B cell (primary cell): Measurements from ENCODE around the gene NAA80. TPM values are rescaled to one million over a fixed set of nuclear protein-coding genes. Genes with fewer than 3 reads are reported as not detected.

Source experiments
- ATAC-seq: fragments of 200-7000 bp; cut with Tn5 transposase; one replicate; pipeline ENCODE4 v1.10.0; 2021; ENCODE audit warnings: low read depth, mild to moderate bottlenecking, moderate number of reproducible peaks, moderate library complexity
- CTCF ChIA-PET: fragments of 350-600 bp; sonication (Branson Sonifier 250); formaldehyde crosslinking; loops from one replicate; lab custom pipeline; 2021; ENCODE audit warnings: antibody characterized with exemption, inconsistent platforms; lab: Charles Lee
- POLR2A ChIA-PET: fragments of 350-600 bp; sonication (Branson Sonifier 250); formaldehyde crosslinking; loops from one replicate; lab custom pipeline; 2021; ENCODE audit warnings: antibody characterized with exemption; lab: Charles Lee
- DNase-seq: peaks from one replicate; pipeline ENCODE4 v3.0.0; 2013
- H2AFZ ChIP-seq: 2 replicates; pipeline ENCODE4 v1.6.1; 2012; ENCODE audit warnings: mild to moderate bottlenecking, low read depth, low read length; ENCODE audit not compliant: insufficient read depth, poor library complexity, severe bottlenecking
- H3K27ac ChIP-seq, 2 donors: 1 replicate in 1 of 2; 2 replicates in 1 of 2; pipeline ENCODE4 v1.5.1; 2012 to 2013; ENCODE audit warnings: low read length in 2 of 2, mild to moderate bottlenecking in 2 of 2, moderate library complexity in 1 of 2
- H3K27me3 ChIP-seq, 4 experiments: fragments of 200-600 bp in 1 of 4; sonication (generic) in 1 of 4; replicated peaks in 1 of 4; 1 replicate in 2 of 4; 2 replicates in 2 of 4; pipeline versions ENCODE4 v1.6.1 to v1.7.0; 2013 to 2016; ENCODE audit warnings: low read length in 3 of 4, mild to moderate bottlenecking in 2 of 4, mixed read lengths in 1 of 4, moderate library complexity in 1 of 4; ENCODE audit not compliant: insufficient read depth in 4 of 4, control insufficient read depth in 3 of 4; ENCODE audit errors: control extremely low read depth in 1 of 4
- H3K36me3 ChIP-seq, 2 experiments: replicated peaks in 1 of 2; 1 replicate in 1 of 2; 2 replicates in 1 of 2; pipeline versions ENCODE4 v1.6.1 to v1.7.1; 2013; ENCODE audit warnings: low read length in 1 of 2; ENCODE audit not compliant: insufficient read depth in 2 of 2, control insufficient read depth in 1 of 2; ENCODE audit errors: control extremely low read depth in 1 of 2, extremely low read depth in 1 of 2
- H3K4me1 ChIP-seq, 2 donors: fragments of 200-600 bp in 1 of 2; sonication (generic) in 1 of 2; 1 replicate in 1 of 2; 2 replicates in 1 of 2; pipeline versions ENCODE4 v1.5.1 to v1.6.1; 2013 to 2017; ENCODE audit warnings: low read length in 2 of 2; ENCODE audit not compliant: control insufficient read depth in 2 of 2, insufficient read depth in 2 of 2
- H3K4me2 ChIP-seq: replicated peaks from 2 replicates; pipeline ENCODE3; 2012; ENCODE audit warnings: mild to moderate bottlenecking, low read depth, low read length; ENCODE audit not compliant: poor library complexity, severe bottlenecking
- H3K4me3 ChIP-seq, 5 experiments: fragments of 200-600 bp in 1 of 5; sonication (generic) in 1 of 5; 1 replicate in 3 of 5; 2 replicates in 2 of 5; pipeline versions ENCODE4 v1.5.1 to v1.7.0; 2011 to 2016; ENCODE audit warnings: low read length in 4 of 5, mild to moderate bottlenecking in 4 of 5, low read depth in 2 of 5, control low read depth in 1 of 5, moderate library complexity in 1 of 5; ENCODE audit not compliant: insufficient read depth in 1 of 5; ENCODE audit errors: control extremely low read depth in 1 of 5, extremely low read depth in 1 of 5
- H3K79me2 ChIP-seq: fragments of 200-600 bp; sonication (generic); one replicate; pipeline ENCODE4 v1.6.0; 2016; ENCODE audit warnings: low read length; ENCODE audit not compliant: control insufficient read depth, insufficient read depth
- H3K9ac ChIP-seq: fragments of 200-600 bp; sonication (generic); 2 replicates; pipeline ENCODE4 v1.6.1; 2017; ENCODE audit warnings: mild to moderate bottlenecking, low read length, moderate library complexity
- H3K9me3 ChIP-seq, 3 donors: one replicate each; pipeline versions ENCODE4 v1.6.1 to v1.7.1; 2013; ENCODE audit warnings: low read length in 2 of 3; ENCODE audit not compliant: control insufficient read depth in 2 of 3, insufficient read depth in 1 of 3; ENCODE audit errors: control extremely low read depth in 1 of 3
- H4K20me1 ChIP-seq: 2 replicates; pipeline ENCODE4 v1.6.0; 2012; ENCODE audit warnings: mild to moderate bottlenecking, low read length; ENCODE audit not compliant: insufficient read depth, control insufficient read depth, poor library complexity, severe bottlenecking
- H3K27ac Mint-ChIP-seq: one replicate; pipeline ENCODE4 v1.8.0; 2021; ENCODE audit warnings: mixed read lengths
- H3K27me3 Mint-ChIP-seq: one replicate; pipeline ENCODE4 v1.8.0; 2021; ENCODE audit warnings: mixed read lengths
- H3K4me1 Mint-ChIP-seq: one replicate; pipeline ENCODE4 v1.8.0; 2021; ENCODE audit warnings: mixed read lengths
- H3K4me3 Mint-ChIP-seq: one replicate; pipeline ENCODE4 v1.8.0; 2021; ENCODE audit warnings: mixed read lengths
- H3K9me3 Mint-ChIP-seq: one replicate; pipeline ENCODE4 v1.8.0; 2022; ENCODE audit warnings: mixed read lengths; ENCODE audit not compliant: insufficient read depth
- CTCF ChIP-seq: fragments of 200-600 bp; IDR thresholded peaks from one replicate; pipeline ENCODE4 v1.8.0; 2022; ENCODE audit warnings: antibody characterized with exemption, mild to moderate bottlenecking
- EZH2 ChIP-seq: IDR thresholded peaks from 2 replicates; pipeline ENCODE4 v1.6.1; 2012; ENCODE audit warnings: borderline replicate concordance, low read depth, mild to moderate bottlenecking, moderate library complexity, low read length; ENCODE audit not compliant: insufficient read depth, poor library complexity, severe bottlenecking
- WGBS: methylation state at CpG from one replicate; pipeline ENCODE4 v1.1.5; 2013; ENCODE audit warnings: missing lambda C conversion rate; ENCODE audit not compliant: insufficient coverage; 5-methylcytosine and 5-hydroxymethylcytosine counted together
- intact Hi-C: fragments of 100-400 bp; cut with micrococcal nuclease; formaldehyde crosslinking; loops from one replicate; pipeline ENCODE4 v1.10.0; 2022
- polyA plus RNA-seq: library from polyadenylated mRNA; depleted of rRNA; stranded (reverse); fragments of >200 nt; gene quantifications from 2 replicates; pipeline ENCODE4 v1.2.3, GENCODE V29; 2012
- total RNA-seq, 2 donors: library from RNA; stranded (reverse); fragments of 120-200 nt in 1 of 2; gene quantifications; 1 replicate in 1 of 2; 2 replicates in 1 of 2; pipeline versions ENCODE4 v1.2.3 to v1.2.4, GENCODE V29; 2013 to 2022

NAA80 gene
- total and polyA plus RNA-seq, 2 donors (not counting 1 experiment from before 2014, with no cell fraction given): 37.8 to 49.0 TPM

- TF ChIP-seq CTCF: no peak
- TF ChIP-seq EZH2: no peak
- intact Hi-C loops: no loop called here
- peak overlapping the region; percentile 98 for H3K4me3 Mint-ChIP-seq
- H4K20me1 ChIP-seq: no peaks in the 10 kb centered on the region
- H3K9me3 Mint-ChIP-seq: no peaks in the 10 kb centered on the region
- H3K4me3 ChIP-seq: no peak overlapping the region
- H3K27me3 ChIP-seq: no peaks in the 10 kb centered on the region
- H3K27me3 Mint-ChIP-seq: no peaks in the 10 kb centered on the region
- no peak overlapping the region for H3K27ac ChIP-seq
- H3K9ac ChIP-seq: no peak overlapping the region
- no peak for DNase-seq
- POLR2A ChIA-PET: no interaction called here
- 98% methylated on average over 14 of the region's 16 CpGs for WGBS
- CTCF ChIA-PET: interaction anchor here (0.7 to 2.0 kb wide), 5 partner anchors 8 to 223 kb away, joined by 3 to 6 read pairs (median 3); partner anchors contain the start of gene TUSC2
- no peaks in the 10 kb centered on the region for H3K79me2 ChIP-seq
- H2AFZ ChIP-seq: no peak overlapping the region
- H3K4me1 Mint-ChIP-seq: peaks cover 47% of the 10 kb centered on the region
- peaks cover 0 to 5% of the 10 kb centered on the region in 2 experiments for H3K36me3 ChIP-seq
- no peak overlapping the region for H3K27ac Mint-ChIP-seq
- H3K9me3 ChIP-seq: peaks cover 0 to 3% (median 0%) of the 10 kb centered on the region in 3 donors
- peaks cover 25 to 57% of the 10 kb centered on the region in 2 donors for H3K4me1 ChIP-seq
- no peak for ATAC-seq
- peak overlapping the region; percentile 26 for H3K4me2 ChIP-seq
Measured at GRCh38 chr3:50319181-50319893, 20.1 kb upstream of the NAA80 start.

GRCh38 chr3:50318615-50319014 is 19.4 kb upstream of the NAA80 start:
- ATAC-seq: no peak
- Histone ChIP-seq H3K27ac (no peak overlapping the region), H3K27me3 (no peaks in the 10 kb centered on the region), H3K4me2 (peak overlapping the region; percentile 26), H2AFZ (no peak overlapping the region), H3K9me3 (peaks cover 0 to 3% (median 0%) of the 10 kb centered on the region in 3 donors), H4K20me1 (no peaks in the 10 kb centered on the region), H3K4me3 (no peak overlapping the region), H3K9ac (no peak overlapping the region), H3K36me3 (peaks cover 0 to 3% of the 10 kb centered on the region in 2 experiments), H3K4me1 (peaks cover 25 to 57% of the 10 kb centered on the region in 2 donors), H3K79me2 (no peaks in the 10 kb centered on the region)
- H3K4me1 Mint-ChIP-seq: peaks cover 45% of the 10 kb centered on the region
- CTCF ChIA-PET: interaction anchor here (0.8 to 2.0 kb wide), 4 partner anchors 12 to 224 kb away, joined by 3 to 6 read pairs (median 4); no protein-coding TSS in a partner anchor
- intact Hi-C loops: no loop called here
- WGBS: 75% methylated on average over 10 of the region's 10 CpGs
- H3K27ac Mint-ChIP-seq: peak overlapping the region; percentile 72
- H3K27me3 Mint-ChIP-seq: no peaks in the 10 kb centered on the region
- POLR2A ChIA-PET: interaction anchor here (0.6 kb wide), 1 partner anchor 26 kb away, joined by 5 read pairs; no protein-coding TSS in a partner anchor
- H3K4me3 Mint-ChIP-seq: peak overlapping the region; percentile 41
- no peaks in the 10 kb centered on the region for H3K9me3 Mint-ChIP-seq
- no peak for DNase-seq
- TF ChIP-seq CTCF (no peak), EZH2 (no peak)
